Neural progenitor cell (in vitro differentiated cells): ENCODE measurements around the gene ORM1.

Source experiments
- EZH2 ChIP-seq: fragments of 200-600 bp; sonication (generic); IDR thresholded peaks from 2 replicates; pipeline ENCODE4 v1.6.1; 2017; ENCODE audit warnings: antibody characterized with exemption, mild to moderate bottlenecking, moderate library complexity
- EZH2phosphoT487 ChIP-seq: fragments of 200-600 bp; sonication (generic); IDR thresholded peaks from 2 replicates; pipeline ENCODE4 v1.6.1; 2017; ENCODE audit warnings: antibody characterized with exemption
- TF ChIP-seq, protein P1 (sequence below): fragments of 200-600 bp; sonication (generic); IDR thresholded peaks from 2 replicates; pipeline ENCODE4 v1.5.1; 2017; ENCODE audit warnings: antibody characterized with exemption, mild to moderate bottlenecking

DNA sequence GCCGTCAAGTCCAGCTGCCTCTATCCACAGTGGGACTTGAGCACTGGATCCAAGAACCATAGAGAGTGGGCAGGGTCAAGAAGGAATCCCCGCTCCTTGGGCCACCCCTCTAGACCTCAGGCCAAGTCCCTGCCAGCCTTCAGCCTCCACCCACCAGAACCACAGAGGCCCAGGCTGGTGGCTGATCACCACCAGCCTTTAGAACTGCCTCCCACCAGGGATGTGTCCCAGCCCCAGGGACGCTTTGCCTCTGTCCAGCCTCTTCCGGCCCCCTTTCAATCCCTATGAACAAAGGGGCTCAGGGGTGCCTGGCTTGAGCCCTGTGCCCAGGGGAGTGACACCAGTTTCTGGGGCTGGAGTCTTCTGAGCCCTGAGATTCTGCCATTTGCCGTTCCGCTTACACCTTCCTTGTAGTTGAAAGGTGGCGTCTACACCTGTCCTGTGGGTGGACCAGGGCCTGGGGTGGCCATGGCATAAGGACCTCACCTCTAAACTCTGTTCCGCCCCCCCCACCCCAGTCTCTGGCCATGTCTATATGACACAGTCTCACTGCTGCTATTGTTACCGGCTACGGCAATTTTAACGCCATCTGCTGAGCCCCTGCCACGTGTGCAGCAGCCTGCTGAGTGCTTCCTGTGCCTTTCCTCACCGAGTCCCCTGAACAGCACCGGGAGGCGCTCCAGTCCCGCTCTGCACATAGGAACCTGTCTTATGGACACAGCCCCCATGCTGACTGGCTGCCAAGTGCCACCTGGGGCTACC lies 35.7 kb upstream of the ORM1 start:
- TF ChIP-seq, protein P1, sequence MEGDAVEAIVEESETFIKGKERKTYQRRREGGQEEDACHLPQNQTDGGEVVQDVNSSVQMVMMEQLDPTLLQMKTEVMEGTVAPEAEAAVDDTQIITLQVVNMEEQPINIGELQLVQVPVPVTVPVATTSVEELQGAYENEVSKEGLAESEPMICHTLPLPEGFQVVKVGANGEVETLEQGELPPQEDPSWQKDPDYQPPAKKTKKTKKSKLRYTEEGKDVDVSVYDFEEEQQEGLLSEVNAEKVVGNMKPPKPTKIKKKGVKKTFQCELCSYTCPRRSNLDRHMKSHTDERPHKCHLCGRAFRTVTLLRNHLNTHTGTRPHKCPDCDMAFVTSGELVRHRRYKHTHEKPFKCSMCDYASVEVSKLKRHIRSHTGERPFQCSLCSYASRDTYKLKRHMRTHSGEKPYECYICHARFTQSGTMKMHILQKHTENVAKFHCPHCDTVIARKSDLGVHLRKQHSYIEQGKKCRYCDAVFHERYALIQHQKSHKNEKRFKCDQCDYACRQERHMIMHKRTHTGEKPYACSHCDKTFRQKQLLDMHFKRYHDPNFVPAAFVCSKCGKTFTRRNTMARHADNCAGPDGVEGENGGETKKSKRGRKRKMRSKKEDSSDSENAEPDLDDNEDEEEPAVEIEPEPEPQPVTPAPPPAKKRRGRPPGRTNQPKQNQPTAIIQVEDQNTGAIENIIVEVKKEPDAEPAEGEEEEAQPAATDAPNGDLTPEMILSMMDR, result no peak
- TF ChIP-seq EZH2phosphoT487 (no peak), EZH2 (no peak)
